HG03565 (cell line): ENCODE data around the gene CLMN.
"Not testable (repeated sequence)": the region's sequence is repeated elsewhere in the genome, so short reads cannot be mapped to it uniquely, and the experiment has no call there.

Source experiments
- ATAC-seq: cut with Tn5 transposase; IDR thresholded peaks from one replicate; pipeline ENCODE4 v1.9.1; 2021; ENCODE audit warnings: mild to moderate bottlenecking, moderate library complexity; ENCODE audit not compliant: unreplicated experiment

The CLMN gene

DNA sequence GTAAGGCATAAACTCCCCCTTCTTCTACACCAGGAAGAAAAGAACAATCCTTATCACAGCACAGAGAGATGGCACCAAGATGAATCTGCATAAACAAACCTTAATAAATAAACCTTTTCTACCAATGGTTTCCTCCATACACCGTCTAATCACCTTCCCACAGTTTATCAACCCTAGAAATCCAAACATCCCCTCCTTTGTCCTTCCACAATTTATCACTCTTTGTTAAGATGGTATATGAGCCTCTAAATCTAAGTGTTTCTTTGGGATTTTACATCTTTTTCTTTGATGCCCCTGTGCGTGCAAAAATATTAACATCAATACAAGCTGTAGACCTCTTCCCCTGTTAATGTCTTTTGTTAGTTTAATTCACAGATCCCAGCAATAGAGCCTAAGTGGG, 174.9 kb downstream of the CLMN start:
- no peak for ATAC-seq

DNA sequence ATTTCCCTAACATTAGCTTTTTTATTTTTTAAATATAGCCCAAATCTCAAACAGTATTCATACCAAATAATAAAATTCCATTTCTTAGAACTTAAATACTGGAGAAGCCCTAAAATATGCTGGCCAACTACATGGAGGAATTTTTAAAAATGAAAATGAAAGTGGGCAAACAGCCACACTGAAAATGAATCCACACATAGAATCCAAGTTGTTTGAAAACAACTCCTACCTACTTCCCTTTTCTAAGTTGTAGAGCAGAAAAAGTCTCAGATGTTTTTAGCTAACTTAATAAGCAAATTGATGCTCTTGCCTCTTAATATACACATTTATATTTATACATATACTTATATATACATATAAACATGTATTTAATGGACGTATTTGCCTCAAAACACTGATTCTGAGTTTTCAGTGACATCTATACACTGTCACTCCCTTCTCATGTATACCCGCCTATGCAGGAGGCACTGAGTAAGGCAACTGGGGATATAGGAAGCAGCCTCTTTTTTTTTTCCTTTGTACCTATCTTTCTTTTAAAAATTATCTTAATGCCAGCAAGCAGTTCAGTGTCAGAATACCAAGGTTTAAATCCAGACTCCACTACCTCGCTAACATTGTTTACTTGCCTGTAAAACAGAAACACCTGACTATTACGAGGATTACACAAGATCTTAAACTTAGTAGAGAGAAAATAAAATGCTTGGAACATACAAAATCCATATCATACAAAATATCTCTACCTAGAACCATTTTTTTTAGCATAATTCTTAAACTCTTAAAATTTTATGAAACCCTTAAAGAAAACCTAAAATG, 175.7 kb downstream of the CLMN start:
- no peak for ATAC-seq

DNA sequence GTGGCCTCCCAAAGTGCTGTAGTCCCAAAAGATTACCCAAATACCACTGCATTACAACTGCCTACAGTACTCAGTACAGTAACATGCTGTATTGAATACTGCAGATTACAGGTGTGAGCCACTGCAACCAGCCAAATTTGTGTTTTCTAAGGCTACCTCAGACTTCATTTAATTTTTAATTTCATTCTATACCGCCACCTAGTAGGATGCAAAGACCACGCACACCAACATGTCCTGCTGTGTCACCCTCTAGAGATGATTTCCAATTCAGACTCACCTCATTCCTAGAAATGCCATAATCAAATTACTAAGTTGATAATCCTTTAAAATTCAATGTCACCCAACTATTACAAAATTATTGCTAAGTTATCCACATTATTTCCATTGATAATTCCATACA, 177.5 kb downstream of the CLMN start:
- no peak for ATAC-seq

DNA sequence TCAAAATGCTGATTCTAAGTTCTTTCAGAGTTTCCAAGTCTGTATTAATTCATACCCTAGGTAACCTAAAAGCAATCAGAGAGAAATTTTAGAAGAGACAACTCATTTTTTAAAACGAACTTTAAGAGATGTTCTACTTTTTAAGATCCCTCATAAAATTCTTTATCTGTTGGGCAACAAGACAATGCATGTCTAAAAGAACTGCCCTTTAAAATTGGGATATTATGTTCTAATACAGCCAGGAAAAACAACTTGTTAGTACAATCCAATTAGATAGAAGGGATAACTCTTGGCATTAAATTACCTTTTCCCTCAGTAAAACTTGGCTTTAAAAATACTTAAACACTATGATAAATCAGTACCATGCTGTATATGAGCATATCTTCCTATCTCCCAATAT, 178.0 kb downstream of the CLMN start:
- ATAC-seq = no peak

DNA sequence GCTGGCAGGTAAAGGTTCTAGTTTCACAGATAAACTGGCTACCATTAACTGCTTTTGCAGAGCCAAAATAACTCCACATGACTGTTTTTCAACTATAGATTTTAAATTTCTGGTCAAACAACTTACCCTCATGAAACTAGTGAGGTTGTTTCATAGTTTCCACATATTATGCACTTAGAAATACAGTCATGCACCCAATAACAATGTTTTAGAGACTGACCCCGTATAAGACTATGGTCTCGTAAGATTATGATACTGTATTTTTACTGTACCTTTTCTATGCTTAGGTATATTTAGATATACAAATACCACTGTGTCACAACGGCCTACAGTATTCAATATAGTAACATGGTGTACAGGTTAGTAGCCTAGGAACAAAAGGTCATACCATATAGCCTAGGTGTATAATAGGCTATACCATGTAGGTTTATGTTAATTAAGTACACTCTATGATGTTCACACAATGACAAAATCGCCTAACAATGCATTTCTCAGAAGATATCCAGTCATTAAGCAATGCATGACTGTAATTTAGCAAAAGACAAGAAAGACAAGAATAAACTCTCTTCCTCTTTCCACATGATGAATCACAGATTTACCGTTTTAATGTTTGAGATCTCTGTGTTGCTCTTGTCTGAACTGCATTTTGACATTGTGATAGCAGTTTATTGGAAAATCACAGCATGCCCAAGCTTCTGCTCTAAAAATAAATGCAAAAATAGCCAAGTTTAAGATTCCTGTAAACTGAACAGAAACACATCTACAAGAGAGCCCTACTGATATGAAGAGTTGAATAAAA, 179.4 kb downstream of the CLMN start:
- ATAC-seq = no peak

DNA sequence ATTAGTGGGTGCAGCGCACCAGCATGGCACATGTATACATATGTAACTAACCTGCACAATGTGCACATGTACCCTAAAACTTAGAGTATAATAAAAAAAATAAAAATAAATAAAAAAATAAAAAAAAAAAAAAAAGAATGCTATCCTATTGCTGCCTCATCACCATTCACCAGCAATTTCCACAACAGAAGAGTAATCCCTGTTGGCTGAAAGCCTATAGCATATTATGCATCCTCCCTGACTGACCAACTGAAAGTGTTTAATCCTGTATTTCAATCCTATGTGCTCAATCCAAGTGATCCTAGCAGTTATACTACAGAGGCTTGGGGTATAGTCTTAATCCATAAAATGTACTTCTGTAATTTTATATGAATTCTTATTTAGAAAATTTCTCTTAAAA, 180.8 kb downstream of the CLMN start:
- ATAC-seq = no peak

DNA sequence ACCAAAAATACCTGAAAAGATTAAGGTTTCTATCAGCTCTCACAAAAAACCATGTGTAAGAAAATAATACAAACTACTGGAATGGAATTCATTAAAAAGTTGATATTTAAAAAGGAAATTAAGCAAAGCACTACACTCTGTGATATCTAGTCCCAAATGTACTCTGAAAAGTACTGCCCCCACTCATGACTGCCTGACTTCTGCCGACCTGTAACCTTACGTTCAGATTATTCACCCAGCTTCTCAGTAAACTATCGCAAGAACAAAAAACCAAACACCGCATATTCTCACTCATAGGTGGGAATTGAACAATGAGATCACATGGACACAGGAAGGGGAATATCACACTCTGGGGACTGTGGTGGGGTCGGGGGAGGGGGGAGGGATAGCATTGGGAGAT, 181.3 kb downstream of the CLMN start:
- ATAC-seq = not testable (repeated sequence)

DNA sequence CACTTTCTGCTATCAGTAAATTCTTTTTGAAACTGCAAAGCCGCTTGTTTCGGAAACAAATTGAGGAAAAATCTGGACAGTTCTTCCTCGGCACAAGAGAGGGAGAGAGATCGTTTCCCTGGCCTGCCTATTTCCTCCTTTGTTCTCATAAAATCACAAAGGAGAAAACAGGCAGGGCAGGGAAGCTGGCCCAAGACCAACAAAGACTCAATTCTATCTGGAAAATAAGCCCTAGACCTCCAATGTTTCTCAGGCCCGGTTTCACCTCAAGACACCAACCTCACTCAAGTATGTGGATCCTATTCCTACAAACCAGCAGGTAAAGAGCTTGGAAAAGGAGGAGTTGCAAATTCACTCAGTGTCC, 181.9 kb downstream of the CLMN start:
- no peak for ATAC-seq

DNA sequence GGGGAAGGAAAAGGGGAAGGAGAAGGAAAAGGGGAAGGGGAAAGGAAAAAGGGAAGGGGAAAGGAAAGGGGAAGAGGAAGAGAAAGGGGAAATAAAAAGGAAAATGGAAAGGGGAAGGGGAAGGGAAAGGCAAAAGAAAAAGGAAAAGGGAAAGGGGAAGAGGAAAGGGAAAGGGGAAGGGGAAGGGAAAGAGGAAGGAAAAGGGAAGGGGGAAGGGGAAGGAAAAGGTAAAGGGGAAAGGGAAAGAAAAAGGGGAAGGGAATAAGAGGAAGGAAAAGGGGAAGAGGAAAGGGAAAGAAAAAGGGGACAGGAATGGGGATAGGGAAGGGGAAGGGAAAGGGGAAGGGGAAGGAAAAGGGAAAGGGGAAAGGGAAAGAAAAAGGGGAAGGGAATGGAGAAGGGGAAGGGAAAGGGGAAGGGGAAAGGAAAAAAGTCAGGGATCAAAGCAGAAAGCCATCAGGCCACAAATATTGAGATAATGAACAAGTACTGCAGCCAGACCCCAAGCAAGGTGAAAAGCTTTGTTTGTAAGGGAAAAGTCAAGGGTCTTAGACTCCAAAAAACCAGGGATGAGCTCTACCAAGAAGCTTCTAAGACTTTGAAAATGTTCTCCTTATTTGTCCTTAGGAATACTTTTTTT, 182.4 kb downstream of the CLMN start:
- no peak for ATAC-seq

DNA sequence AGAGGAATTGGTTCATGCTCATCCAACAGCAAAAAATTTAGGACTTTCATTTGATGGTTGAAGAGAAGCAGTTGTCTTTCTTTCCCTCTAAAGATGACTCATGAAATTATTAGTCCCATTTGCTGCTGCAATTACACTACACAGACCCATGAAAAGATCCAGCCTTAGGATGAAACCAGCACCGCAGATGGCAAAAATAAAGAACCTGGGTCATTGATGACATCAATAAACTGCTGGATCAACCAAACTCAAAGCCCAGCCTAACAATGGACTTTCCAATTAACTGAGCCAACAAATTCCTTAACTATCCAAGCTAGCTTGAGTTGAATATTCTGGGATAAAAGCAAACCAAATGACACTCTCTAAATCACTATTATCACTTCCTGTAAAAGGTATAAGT, 183.1 kb downstream of the CLMN start:
- no peak for ATAC-seq

DNA sequence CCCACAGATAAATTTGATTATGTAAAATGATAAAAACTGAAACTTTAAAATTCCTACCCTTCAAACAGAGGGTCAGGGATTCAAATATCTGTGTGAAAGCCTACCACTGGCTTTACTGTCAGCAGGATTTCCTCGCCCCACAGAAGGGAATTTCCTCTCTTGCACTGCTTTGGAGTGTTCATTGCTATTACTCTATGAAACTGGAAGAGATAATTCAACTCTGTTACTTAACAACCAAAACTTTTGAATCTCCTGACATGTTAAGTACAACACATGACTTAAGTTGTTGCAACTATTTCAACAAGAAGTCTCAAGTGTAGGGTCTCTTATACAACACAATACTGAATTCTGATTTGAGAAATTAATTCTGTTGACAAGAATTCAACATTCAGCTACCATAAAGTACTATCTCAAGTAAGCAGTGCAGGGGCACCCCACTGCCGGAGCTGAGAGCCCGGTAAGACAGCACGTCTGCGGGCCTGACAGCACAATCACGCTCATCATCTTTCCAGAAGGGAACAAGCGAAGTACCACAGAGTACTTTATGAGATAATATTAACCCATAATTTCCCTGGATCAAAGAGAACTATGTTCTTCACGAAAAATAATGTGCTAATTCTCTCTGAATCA, 185.3 kb downstream of the CLMN start:
- no peak for ATAC-seq

DNA sequence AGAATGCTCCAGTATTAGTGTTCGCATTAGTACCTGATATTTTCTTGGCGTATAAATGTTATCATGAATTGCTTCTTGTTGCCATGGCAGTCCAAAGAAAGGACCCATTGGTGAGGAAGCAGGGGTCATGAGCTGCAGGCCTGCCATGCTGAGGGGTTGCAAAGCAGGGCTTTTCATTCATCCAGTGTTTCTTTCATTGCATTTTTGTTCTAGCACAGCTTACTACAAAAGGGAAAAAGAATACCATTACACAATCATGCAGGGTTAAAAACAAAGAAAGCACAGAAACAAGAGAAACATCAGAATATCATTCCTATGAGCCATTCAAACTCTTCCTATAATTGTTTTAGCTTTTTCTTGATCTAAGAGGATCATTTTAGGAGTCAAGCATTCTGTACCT, 186.4 kb downstream of the CLMN start:
- no peak for ATAC-seq

DNA sequence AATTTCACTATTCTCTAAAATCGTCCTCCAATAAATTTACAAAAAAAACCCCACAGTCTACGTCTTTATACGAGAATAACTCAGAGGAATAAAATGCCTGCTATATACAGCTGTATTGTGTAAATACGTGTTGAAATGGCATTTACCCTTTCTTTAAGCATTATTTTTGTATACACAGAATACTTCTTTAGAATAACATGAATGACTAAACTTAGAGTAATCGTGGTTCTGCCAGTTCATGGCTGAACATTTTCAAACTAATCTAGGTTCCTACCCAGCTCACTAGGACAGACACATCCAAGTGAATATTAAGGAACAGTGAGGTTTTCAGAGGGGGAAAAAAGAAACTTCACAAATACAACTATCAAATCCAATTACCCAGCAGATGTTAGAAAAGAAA, 186.9 kb downstream of the CLMN start:
- no peak for ATAC-seq
